HuH-7.5 (cell line): ENCODE measurements around the gene CCL11.

ENCODE experiments used
- DNase-seq: peaks from one replicate; pipeline ENCODE4 v3.0.0; 2011; ENCODE audit warnings: low spot score

Gene CCL11

GRCh38 chr17:34285286-34285792 is at the start of gene CCL11:
TSS of gene CCL11 (plus strand) at chr17:34285742. CDS start at chr17:34285809, 67 bp downstream.
- DNase-seq: no peak

DNA sequence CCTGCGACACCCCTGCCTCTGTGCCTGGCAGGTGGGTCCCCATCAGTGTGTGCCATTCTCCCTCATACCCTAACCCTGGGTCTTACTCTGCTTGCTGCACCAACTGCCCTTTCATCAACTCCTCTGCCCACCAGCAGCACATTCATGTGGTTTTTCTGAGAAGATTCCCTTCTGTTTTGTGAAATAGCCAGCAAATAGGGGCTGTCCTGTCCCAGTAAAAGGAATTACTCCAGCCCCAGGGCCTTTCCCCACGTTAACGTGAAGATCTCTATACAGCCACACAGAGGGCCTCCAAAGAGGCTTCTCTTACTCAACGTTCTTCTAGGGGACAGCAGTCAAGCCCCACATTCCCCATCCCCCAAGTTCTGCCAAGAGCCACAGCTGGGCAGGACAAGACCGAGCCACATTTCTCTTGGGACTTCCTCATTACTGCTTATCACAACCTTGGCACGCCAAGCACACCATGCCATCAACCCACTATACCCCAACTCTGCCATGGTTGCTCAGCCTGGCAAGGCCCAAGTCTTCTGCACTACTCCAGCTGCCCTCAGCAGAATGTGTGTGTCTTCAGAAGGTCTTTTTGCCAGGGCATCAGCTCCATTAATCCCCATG is 49.2 kb upstream of the CCL11 start:
- no peak for DNase-seq

DNA sequence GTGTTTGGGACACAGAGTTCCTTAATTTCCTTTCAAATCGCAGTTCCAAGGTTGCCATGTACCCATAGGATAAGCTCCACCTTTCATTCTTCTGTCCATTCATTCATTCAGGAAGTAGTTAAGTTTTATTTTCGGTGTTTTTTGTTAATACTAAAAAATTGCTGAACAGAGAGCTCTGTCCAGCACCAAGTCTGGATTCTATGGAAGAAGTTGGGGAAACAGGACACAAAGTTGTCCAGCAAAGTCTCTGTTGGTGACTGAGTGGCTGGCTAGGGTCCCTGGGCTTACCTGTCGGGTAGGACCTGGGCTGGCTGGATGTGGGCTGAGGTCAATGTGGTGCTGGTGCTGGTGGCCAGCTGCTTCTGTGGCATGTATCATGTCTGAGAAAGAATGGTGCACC is 48.1 kb upstream of the CCL11 start:
- DNase-seq: no peak

DNA sequence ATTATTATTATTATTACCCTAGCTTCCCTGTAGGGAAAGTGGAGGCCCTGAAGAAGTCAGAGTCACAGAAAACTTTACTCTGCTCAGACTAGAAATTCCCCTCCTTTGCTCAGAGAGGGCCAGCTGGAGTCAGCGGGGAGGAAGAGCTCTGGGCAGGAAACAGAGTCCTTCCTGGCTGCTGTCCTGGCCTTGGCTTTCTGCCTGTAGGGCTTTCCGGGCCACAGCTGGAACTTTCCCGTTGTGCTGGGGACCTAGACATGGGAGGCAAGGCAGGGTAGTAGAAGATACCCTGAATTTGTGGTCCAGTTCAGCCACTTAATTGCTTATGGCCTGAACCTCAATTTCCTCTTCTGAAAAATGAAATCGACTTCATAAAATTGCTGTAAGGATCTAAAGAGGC is 44.5 kb upstream of the CCL11 start:
- no peak for DNase-seq

DNA sequence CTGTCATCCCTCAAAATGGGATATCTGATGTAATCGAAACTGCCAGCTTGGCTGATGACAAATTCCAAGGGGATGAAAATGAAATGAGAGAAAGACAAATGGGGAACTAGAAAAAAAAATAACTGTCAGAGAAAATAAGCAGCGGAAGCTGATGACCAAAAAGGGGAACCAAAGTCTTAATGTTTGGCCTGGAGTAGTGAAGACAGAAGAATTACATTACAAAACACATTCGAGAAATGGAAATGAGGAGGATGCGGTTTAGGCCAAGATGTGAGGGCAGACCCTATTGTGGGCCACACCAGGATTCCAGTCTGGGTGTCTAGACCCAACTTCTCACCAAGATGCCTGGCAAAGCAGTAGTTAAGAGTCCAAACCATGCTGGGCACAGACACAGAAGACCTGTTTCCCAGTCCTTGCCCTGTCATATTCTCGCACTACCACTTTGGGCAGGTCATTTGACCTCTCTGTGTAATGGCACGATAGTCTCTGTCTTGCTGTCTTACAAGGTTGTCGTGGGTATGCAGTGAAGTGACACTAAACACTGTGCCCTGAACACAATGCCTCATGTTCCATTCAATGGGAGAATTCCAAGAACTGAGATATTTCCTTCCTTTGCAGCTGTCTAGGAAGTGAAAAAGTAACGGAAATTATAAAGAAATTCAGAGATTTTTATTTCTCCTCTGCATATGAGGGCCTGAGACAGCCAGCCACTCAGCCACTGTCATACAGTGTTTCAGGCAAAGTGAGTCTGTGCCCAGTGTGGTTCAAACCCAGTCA is 42.8 kb upstream of the CCL11 start:
- DNase-seq: no peak

- no peak for DNase-seq
Measured at GRCh38 chr17:34243364-34244320, 41.9 kb upstream of the CCL11 start.

GRCh38 chr17:34245351-34245905 is 40.1 kb upstream of the CCL11 start:
- no peak for DNase-seq

DNA sequence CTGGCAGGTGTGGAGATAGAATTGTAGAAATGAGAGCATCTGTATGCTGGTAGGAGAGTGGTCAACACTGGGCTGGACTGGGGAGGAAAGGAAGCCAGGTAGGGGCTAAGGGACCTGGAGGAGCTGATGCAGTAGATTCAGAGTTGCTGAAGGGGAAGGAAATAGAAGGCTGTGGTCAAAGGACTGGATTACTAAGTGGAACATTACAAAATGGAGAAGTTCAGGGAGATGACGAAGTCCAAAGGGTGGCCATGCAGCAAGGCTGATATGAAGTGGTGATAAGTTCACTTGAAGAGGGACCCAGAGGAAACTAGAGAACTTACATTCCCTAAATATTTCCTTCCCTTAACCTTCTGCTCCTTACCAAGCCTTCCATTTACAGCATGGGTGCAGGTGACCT is 39.1 kb upstream of the CCL11 start:
- no peak for DNase-seq

DNA sequence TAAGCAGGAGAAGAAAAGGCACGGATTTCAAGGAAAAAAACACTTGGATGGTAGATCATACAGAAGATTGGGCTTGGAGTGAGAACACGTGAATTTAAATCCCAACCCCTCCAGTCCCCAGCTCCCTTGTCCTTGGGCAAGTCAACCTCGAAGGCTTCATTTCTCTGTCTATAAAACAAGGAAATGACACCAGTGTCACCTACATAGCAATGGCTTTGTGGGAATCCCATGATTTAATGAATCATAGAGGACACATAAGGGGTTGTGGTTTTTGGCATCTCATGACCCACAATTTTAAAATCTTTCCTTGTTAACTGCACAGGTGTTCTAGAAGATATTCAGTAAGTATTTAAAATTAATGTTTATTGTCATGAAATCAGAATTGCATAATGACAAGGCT is 38.7 kb upstream of the CCL11 start:
- DNase-seq: no peak

- DNase-seq: no peak
Measured at GRCh38 chr17:34248511-34249024, 37.0 kb upstream of the CCL11 start.

DNA sequence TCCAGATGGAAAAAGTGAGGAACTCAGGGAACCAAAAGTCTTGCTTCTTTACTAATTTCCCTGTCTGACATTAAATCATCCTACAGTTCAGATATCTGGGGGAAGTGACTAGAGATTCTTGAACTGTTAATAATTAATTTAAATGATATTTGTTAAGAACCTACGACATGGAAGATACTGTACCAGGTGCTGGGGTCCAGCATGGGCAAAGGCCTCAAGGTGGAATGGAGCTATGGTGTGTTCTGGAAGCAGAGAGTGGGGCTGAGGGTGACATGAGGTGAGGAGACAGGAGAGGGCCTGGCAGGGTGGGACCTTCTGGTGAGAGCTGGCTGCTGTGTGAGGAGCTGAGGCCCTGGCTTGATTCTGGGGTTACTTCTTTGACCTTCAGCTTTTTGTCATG is 36.5 kb upstream of the CCL11 start:
- DNase-seq: no peak

- DNase-seq: no peak
Measured at GRCh38 chr17:34249478-34249877, 36.1 kb upstream of the CCL11 start.

- DNase-seq: no peak
Measured at GRCh38 chr17:34251186-34251585, 34.4 kb upstream of the CCL11 start.

DNA sequence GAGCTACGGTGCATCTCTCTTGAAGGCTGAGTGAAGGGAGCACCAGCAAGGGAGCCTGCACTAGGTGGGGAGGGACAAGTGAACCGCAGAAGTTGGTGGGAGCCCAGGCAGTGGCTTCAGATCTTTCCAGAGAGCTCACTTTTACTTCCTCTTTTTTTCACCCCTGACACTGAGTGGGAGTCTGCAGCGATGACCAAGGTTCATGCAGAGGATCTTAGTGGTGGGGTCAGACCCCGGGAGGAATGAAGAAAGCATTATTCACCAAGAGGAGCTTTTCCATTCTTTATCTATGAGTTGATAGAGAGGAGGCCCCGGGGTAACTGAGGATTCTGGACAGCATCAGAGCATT is 33.5 kb upstream of the CCL11 start:
- DNase-seq: no peak

- DNase-seq: no peak
Measured at GRCh38 chr17:34252444-34253138, 33.0 kb upstream of the CCL11 start.

DNA sequence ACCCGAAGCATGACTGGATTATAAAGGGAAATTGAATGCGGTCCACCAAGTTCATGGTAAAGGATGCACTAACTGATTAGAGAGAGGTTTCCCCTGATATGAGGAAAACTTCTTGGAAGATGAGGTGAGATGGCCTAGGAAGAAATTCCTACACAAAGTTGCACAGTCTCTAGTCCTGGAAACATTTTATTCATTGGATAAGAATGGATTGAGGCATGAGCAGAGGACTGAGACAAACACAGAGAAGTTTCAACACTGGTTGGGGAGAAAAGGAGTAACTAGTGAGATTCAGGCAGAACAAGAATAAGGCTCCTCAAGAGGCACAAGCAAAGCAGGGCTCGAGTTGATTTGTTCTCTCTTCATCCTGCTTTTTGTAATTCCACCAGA is 32.4 kb upstream of the CCL11 start:
- DNase-seq: no peak

GRCh38 chr17:34254146-34254545 is 31.4 kb upstream of the CCL11 start:
- no peak for DNase-seq

GRCh38 chr17:34254651-34255380 is 30.7 kb upstream of the CCL11 start, which contains the start of gene CCL2:
TSS of gene CCL2 (plus strand) at chr17:34255285. CDS start at chr17:34255350, 65 bp downstream.
- DNase-seq: no peak

DNA sequence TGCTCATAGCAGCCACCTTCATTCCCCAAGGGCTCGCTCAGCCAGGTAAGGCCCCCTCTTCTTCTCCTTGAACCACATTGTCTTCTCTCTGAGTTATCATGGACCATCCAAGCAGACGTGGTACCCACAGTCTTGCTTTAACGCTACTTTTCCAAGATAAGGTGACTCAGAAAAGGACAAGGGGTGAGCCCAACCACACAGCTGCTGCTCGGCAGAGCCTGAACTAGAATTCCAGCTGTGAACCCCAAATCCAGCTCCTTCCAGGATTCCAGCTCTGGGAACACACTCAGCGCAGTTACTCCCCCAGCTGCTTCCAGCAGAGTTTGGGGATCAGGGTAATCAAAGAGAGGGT is 30.2 kb upstream of the CCL11 start:
- DNase-seq: no peak

GRCh38 chr17:34255841-34256240 is 29.7 kb upstream of the CCL11 start:
- DNase-seq: no peak
